GM21515 (cell line): ENCODE results near the gene KIRREL3.

Source experiments
- ATAC-seq: cut with Tn5 transposase; IDR thresholded peaks from one replicate; pipeline ENCODE4 v1.9.1; 2021; ENCODE audit not compliant: unreplicated experiment

The KIRREL3 gene

DNA sequence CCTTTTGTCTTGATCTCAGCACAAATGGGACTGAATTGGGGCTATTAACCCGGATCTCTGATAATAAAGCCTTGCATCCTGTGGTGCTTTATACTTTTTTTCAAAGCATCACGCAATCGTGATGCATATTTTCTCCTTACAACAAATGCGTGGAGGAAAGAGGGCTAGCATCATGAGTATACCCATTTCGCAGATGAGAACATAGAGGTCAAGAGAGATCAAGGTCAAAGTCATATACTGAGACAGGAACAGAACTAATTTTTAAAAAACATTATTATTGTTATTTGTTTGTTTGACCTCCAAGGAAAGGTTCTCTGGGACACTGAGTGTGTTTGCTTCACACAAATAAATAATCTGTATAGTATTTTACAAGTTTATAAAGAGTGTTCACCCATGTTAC, 453.9 kb downstream of the KIRREL3 start:
- ATAC-seq, result no peak

DNA sequence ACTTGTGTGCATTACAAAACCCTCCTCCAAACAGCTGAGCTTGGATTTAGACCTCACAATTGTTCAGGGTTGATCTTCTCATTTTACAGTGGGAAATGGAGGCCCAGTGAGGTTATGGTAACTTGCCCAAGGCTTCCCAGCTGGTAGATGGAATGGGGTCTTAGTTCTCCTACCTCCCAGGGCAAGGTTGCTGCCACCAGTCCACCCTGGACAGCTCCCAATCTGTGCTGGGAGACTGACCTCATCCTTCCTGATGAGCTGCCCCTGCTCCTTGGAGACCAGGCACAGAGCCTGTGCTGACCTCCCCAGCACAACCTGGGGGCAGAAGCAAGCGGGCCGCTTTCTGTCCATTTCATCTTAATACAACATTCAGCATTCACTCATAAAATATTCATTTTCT, 454.4 kb downstream of the KIRREL3 start:
- no peak for ATAC-seq

DNA sequence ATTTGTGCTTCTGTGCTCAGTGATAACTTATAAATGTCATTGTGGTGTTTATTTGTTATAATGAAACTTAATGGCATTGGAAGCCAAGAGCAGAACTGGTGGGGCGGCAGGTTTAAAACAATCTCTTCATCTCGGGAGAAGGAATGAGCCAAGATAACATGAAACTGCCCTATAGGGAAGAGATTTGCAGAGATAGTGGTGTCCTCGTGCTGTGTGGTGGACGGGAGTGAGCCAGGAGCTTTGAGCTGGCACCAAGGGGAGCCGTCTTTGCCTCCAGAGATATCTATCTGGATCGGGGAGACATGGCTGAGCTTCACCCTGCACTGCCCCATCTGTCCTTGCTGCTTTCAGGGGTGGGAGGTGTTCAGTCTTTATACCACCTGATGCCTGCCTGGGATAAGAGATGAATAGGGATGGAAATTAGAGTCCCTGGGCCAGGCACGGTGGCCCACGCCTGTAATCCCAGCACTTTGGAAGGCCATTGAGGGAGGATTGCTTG, 455.5 kb downstream of the KIRREL3 start:
- no peak for ATAC-seq

DNA sequence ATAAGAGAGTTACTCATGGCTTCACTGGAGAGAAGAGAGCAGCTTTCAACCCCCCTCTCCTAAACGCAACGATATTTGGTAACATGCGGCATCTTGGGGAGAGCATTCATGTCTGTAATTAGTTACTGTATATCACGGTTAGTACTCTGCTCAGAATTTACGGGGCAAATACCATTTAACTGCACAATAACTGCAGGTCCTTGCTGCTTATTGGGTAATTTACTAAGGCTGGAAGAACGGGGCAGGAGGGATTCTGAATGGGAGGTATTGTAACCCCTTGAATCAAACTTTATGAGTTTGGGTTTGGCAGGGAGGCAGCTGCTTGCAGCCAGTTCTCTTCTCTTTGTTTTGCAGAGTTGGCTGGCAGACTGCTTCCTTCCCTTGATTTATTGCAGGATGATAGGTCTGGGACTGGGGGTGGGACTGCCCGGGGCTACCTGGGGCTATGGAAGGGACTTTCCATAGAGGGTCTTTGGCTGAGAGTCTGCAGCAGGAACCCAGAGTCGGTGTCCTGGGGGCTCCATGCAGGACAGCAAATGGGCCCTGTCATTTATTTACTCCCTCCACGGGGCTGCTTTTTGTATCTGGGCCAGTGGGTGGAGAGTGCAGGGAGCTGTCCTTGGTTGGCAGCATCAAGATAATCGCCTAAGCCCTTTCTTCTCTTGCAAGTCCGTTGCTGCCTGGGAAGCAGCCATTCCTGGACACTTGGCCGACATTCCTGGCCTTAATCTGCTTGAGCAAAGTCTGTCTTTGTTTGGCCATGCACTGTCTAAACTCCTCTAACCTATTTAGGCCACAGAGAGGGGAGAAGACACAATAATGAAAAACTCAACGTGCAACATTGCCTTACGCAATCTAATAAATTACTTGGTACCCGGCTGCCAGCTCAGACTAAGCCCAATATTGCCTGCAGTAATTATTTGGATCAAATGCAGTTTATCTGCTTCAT, 456.2 kb downstream of the KIRREL3 start:
- ATAC-seq, result no peak

DNA sequence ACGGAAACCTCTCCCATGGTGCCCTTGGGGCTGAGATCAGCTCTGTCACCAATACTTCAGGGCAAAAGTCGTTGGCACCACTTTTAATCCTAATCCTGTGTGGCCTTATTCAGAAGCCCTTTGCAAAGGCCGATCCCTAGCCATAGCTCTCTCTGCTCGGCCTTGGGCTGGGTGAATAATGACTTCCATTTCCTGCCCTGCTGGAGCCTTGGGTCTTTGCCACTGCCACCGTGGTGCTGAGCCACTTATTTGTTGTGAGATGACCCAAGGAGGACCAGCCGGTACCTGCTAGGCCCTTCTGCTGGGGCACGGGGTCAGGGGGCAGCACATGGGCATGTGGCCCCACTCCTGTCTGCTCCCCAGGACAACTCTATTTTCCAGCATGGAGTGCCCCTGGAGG, 456.9 kb downstream of the KIRREL3 start:
- no peak for ATAC-seq

DNA sequence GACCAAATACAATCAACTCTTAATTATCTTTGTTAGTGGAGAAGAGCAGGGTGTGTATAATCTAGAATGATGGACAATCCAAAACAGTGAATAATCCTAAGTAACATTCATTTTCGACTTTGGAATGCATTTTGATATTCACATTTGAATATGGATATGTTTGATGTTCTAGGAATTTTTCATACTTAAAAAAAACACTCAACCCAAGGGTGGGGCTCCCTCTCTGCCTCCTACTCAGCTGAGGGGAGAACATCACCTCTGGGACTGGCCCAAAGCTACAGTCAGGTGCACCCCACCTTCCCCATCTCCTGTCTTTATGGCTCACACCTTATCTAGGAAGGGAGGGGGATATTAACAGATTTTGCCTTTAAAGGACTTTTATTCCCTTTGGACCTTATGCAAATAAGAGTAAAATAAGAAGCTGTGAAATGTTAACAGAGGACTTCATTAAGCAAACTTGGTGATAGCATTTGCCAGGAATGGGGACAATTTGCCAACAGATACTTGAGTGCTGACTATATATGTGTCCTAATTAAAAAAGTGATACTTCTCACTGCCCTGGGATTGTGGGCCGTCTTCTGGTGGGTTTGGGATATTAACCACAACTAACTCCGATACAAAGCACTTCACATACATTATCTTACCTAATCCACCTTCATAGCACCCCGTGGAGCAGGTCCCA, 458.1 kb downstream of the KIRREL3 start:
- ATAC-seq, result no peak

DNA sequence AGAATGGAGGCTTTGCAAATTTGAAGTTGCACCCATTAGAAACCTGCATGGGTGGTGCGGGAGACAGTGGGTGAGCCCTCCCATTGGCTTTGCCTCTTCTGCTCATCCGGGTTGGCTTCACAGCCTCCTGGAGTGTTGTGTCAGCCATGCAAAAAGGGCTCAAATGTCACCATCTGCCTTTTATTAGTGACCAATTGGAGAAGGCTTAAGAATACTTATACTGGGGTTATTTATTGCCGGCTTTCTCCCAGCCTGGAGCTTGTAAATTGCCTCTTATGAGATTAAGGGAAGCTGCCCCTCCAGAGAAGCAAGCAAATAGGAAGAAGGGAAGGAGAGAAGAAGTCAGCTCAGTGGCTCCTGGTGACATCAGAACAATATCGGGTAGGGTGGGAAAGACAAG, 462.5 kb downstream of the KIRREL3 start:
- no peak for ATAC-seq

DNA sequence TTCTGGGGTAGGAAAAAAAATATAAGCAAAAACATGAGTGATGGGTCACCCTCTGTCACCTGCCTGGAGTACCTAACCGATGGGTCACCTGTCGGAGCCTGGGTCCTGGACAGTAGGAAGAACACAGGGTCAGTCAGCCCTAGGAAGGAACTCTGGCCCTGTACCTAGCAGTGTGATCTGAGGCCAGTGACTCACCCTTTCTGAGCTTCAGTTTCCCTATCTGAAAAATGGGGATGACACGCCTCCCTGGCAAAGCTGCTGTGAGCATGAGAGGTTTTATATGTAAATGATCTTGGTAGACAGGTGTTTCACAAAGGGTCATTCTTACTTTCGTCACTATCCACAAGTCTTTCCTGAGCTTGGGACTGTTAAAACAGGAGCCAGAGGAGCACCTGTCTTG, 463.1 kb downstream of the KIRREL3 start:
- no peak for ATAC-seq

DNA sequence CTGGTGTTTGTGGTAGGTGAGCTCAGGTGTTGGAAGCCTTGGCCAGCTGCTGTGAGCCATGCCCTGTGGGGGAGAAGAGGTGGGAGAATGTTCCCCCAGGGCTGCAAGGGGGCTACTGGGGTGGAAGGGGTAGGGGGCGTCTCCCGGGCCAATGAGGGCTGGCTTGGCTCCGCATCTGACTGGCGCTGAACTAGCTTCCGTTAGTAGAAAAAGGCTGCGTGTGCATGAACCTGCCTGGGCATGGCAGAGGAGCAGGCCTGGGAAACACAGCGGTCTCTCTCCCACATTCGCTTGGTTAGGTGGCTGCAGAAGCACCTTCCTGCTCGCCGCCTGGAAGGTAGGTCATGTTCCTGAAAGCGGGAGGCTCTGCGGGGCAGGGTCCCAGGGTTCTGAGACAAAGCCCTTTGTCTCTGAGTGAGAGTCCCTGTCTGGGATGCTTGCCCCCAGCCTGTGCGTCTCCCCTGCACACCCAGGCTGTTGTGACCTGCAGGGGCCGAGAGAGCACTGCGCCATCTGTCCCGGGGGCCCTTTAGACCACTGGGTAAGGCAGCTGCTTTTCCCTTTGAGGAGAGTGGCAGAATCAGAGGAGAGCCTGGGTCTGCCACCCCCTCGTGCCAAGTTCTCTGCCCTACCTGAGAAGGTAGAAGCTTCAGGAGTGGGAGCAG, 466.3 kb downstream of the KIRREL3 start:
- ATAC-seq, result no peak

DNA sequence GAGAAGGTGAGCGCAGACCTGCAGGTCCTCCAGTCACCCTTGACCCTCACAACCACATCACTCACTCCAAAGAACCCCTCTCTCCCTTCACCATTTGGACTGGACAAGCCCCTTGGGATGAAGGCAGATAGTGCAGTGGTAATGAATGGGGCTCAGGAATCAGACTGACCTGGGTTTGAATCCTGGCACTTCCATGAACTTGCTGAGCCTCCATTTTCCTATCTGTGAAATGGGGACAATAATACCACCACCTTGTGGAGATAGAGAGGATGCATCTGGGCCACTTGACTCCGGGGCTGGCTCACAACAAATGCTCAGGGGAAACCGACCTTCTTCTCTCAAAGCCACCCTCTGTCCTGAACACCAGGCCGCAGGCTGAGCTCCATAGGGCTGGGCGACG, 467.0 kb downstream of the KIRREL3 start:
- ATAC-seq, result no peak

DNA sequence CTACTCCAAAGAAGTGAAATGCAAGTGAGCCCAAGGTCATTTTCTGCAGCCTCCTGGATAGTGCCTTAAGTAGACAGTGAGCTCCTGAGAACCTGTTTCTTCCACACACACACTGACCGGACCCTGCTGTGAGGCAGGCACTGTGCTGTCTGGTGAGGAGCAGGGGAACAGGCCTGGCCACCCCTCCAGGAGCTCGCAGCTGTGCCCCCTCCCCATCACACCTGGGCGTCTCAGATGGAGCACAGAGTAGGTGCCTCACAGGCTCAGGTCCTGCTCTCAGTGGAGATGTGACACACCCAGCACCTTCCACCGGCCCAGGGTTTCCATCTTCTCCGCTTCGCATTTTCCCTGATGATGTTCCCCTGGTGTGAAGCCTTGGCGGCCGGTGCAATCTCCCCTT, 470.2 kb downstream of the KIRREL3 start:
- ATAC-seq, result no peak

DNA sequence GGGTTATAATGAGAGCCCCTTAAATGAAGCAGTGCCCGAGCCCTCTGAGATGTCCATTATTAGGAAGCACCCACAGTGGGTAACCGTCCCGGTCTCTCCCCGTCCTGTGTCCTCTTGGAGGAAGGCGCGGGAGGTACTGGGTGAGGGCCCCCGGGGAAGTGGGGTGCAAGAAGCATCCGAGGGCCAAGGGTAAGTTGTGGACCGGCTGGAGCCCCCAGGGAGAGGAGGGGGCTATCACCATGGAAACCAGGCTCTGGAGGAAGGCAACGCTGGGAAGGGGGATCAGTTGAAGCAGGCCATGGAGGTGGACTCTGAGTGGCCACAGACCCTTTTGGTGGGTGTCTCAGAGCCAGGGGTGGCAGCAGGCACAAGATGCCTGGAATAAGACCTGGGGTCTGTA, 471.5 kb downstream of the KIRREL3 start:
- ATAC-seq, result no peak

DNA sequence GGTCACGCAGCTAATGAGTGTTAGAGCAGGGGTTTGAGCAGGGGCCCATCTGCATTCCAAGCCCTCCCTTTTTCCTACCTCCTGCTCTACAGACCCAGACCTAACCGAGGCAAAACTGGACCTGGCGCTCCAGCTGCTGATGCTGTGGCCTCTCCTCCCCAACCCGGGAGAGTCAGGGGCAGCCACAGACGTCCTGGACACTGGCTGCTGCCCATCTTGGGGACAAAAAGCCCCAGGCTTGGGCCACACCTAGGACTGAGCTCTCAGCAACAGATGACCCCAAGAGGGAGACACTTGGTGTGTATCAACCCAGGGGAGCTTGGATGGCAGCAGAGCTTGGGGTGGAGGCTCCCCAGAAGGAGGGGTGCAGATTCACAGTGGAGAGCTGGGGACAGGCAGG, 472.5 kb downstream of the KIRREL3 start:
- no peak for ATAC-seq

DNA sequence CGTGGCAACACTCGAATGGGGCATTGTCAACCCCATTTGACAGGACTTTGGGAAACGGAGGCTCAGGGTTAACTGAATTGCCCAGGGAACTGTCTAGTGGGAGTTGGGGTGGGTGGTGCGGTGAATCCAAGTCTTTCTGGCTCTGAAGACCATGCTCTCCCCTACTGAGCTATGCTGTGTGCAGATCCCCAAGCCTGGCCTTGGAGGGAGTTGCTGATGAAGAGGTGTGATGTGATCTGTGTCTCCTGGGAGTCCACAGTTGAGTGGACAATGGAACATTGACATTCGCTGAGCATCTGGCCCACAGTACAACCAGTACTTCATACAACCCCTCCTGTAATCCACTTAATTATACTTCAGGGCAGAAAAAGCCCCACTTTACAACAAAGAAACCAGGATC, 472.9 kb downstream of the KIRREL3 start:
- no peak for ATAC-seq

DNA sequence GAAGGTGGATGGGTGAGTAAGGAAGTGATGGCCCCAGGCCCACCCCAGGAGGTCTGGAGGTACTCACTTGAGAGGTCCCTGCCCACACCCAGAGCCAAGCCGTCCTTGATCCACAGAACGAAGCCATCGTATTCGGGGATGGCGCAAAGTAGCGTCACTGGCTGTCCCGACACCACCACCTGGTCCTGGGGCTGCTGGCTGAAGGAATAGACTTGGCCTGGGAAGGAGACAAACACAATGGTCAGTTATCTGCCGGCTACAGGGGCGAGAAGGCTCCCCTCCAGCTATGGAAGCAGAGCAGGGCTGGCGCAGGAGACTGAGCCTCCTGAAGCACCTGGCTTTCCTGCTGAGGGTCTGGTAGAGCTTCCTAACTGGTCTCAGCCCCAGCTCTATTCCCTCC, 474.1 kb downstream of the KIRREL3 start:
- no peak for ATAC-seq

DNA sequence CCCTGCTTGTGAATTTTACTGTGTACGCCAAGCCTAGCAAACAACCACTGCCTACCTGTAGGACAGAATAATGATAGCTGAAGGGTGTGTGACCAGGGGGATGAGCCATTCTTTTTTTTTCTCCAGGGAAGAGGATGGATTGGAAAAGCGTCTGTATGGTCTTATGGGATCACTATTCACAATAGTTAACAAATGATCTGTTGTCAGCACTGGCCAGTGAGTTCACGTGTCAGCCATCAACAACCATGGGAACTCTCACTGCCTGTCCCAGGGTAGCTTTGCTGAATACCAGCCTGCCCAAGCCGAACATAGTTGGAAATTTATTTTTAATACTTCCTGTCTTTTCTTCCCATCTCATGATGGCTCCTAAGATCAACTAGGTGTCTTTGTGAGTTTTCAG, 474.9 kb downstream of the KIRREL3 start:
- no peak for ATAC-seq

DNA sequence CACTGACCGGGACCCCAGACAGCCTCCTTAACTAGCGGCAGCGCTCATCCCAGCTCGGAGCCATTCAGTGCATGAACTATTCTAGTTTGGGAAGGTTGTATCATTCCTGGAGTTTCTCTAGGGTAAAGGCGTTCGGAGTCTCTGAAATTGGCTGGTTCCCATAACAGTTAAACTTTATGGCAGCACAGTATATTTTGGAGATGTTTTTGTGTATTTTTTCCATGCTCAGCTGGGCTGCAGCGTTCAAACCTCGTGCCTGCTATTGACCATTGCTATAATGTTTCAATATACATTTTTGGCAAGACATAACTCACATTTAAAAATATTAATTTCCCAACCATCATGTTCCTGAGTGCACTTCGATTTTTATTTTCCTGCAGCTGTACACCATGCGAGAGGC, 475.4 kb downstream of the KIRREL3 start:
- no peak for ATAC-seq

DNA sequence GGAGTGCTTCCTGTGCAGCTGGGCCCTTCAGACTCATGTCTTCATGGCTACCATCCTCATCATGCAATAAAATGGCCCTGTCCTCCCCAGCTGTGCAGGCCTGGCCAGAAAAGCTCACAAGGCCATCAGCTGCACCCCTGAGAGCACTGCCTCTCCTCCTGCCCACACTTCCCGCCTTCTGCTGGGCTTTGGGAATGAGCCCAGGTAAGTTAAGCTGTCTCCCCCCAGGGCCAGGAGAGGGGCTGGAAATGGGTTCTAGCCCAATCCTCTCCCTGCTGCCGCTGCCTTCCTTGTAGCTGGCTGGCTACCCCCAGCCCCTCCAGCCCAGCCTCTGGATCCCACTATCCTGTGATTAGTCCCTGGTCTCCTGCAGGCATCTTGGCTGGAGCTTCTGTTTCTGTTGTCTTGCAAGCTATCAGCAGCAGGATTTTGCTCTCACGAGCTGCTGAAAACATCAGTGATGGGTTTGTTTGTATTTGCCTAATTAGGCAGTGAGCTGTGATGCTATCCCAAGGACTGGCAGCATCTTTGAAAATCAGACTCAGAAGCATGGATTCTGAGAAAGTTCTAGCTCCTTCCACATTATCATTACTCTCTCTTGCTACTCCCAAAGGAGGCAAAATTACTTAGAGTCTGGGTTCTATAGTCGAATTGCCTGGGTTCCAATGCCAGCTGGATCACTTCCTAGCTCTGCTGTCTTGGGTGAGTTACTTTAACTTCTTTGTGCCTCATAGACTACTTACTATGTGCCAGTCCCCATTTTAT, 476.9 kb downstream of the KIRREL3 start:
- ATAC-seq, result no peak

DNA sequence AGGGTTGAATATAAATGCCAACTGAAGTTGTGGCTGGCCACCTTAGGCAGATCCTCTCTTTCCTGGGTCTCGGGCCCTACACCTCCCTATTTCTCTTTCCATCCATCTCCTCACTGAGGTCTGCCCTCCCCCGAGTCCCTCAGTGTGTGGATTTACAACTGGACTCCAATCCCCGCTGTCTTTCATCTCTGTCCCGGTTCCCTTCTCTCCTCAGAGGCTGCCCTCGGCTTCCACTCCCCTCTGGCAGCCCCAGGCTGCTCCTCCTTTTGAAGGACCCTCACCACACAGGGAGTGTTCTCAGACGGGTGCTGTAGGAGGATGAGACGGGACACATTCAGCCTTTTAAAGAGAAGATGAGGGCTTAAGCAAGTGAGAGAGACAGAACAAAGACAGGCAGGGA, 478.0 kb downstream of the KIRREL3 start:
- no peak for ATAC-seq

DNA sequence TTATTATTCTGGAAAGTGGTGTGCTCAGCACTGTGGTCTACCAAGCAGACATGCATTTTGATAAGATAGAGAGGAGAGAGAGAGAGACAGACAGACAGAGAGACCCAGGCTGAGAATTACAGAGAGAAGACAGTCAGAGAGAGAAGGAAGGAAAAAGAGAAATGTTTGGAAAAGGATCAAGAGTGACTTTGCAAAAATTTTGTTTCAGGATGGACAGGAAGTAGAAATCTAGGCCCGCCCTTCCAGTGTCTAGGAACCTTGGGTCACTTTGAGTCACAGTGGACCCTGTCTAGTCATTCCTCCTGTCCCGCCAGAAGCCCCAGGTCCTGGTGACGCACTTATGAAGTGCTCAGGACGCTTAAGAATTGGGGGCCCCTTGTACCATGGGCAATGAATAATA, 478.4 kb downstream of the KIRREL3 start:
- ATAC-seq, result no peak

DNA sequence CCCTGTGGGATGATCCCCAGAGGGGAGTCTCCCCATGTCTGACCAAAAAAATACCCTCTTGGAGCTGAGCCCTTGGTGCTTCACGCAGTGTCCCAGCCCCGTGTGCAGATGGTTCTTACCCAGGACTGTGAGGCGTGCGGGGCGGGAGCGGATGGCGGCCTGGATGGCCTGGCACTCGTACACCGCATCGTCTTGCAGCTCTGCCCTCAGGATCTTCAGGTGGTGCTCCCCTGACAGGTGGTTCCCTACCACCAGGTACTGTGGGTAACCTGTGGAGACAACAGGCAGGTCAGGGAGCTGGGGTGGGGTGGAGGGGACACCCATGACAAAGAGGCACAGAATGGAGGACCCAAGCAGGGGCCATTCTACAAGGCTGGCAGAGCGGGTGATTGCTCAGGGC, 479.4 kb downstream of the KIRREL3 start:
- ATAC-seq, result no peak
